ENCODE measurements around the gene ENOX1.

ENOX1 gene

GRCh38 chr13:43737392-43737923 is 49.3 kb downstream of the ENOX1 start:
- no peak for DNase-seq

- DNase-seq, result no peak
These were observed 54.0 kb downstream of the ENOX1 start for GRCh38 chr13:43732726-43733125.

DNA sequence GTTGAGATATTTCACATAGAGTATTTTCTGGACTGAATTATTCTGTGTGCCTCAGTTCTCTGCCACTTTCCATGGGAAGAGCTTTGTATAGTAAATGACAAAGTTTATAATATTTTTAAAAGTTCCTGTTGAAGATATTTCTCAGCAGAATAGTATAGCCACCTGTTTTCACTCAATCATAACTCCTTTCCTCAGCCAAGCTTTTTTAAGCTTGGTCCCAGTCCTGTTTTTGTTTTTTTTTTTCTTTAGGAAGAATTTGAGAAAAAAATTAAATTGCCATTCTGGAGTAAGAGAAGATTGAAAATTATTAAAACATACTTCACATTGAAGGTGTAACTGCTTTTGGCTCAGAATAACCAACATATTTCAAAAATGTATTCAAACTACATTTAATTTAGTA is 55.5 kb downstream of the ENOX1 start:
- no peak for DNase-seq

DNA sequence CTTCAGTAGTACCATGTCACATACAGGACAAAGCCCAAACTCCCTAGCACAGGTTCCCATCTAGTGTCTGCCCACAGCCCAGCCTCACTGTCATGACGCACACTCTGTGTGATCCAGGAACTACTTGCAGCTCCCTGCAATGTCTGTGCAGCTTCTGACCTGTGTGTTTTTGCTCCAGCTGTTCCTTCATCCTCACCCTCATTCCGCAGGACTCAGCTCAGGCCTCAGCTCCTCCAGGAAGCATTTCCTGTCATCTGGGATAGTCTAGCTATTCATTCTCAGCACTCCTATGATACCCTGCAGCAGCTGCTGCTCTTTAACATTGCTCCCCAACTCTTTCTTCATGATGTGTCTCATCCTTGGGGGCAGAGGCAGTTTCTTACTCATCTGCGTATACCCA is 56.1 kb downstream of the ENOX1 start:
- DNase-seq, result no peak

DNA sequence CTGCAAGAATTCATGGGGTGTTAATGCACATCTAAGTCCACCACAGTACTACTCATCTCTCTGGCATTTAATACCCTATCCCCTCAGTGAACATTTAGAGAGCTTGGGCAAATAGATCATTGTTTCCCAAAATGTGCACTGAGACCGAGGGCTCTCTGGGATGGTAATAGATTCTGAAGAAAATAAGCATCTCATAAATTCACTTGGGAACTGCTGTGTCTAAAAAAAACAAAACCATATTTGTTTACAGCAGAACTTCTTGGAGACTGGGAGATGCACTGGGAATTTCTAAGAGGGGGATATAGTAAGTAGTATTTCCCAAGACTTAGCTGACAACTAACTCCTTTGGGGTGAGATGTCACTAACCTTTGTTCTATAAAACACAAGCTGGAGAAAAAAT is 58.4 kb downstream of the ENOX1 start:
- no peak for DNase-seq

DNA sequence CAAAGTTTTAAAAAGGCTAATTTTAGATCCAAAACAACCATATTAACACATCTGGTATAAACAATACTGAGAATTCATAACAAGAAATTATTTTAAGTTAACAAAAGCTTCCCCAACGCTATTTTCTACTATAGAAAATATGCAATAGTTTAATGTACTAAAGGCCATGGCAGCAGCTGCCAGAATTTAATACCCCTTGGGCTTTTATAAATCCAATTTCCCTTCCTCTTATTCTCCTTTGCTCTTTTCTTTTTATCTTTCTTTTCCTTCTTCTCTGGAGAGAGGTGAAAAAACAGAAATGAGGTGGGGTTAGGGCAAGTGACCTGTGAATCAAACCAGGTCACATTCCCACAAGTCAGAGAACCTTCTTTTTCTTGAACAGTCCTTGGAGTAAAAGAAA is 58.9 kb downstream of the ENOX1 start:
- no peak for DNase-seq

DNA sequence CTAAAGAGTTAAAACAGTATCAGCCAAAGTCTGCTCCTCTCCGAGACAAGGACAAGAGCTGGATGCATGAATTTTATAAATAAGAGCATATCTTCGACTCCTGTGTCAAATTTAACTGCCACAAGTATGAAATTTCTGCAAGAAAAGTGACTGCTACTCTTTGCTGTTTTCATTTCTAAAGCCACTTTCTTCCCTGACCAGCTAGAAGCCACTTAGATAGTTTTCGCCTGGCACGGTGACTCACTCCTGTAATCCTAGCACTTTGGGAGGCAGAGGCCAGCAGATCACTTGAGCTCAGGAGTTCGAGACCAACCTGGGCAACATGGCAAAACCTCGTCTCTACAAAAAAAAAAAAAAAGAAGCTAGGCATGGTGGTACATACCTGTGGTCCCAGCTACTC is 61.3 kb downstream of the ENOX1 start:
- no peak for DNase-seq

DNA sequence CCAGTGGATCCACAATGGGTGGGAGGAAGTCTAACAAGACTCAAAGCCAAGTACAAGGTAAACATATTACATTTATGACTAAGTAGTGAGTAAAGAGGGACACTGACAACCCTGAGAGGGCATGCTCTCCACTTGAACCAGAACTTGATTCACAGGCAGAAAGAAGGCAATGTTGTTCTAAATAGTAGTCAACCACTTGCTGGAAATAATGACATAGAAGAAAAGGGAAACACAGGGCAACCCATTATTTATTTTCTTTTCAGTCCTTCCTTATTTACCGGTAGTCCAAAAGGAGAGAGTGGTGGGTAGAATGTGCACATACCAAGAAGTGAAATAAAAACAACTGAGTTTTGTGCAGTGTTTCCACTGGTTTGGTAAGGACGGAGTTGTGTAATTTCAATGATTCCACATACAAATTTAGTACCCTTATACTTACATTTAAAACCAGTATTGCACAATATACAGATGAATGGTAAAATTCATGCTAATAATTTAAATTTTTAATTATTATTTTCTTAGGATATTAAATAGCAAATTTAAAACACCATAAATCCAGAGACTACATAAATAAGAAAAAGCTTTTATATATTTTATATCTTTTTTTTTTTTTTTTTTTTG is 65.9 kb downstream of the ENOX1 start:
- DNase-seq, result no peak

DNA sequence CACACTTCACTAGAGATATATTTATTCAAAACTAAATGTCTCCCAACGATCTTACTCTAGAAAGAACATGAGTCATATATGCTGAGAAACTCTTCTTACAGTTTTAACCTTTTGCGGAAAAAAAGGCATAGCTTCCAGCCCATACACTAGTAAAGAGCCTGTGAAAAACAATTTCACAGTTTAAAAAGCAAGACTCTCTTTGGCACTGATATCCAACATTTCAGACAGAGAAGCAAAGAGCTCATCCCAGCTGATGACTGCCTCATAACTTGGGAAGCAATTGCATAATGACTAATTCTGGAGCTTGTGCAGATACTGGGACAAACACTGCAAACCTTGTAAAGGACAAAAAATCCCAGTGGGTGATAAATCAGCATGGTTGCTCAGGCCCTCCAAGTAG is 88.0 kb downstream of the ENOX1 start:
- no peak for DNase-seq

GRCh38 chr13:43698009-43698408 is 88.8 kb downstream of the ENOX1 start:
- DNase-seq, result no peak

GRCh38 chr13:43697323-43697722 is 89.4 kb downstream of the ENOX1 start:
- no peak for DNase-seq

DNA sequence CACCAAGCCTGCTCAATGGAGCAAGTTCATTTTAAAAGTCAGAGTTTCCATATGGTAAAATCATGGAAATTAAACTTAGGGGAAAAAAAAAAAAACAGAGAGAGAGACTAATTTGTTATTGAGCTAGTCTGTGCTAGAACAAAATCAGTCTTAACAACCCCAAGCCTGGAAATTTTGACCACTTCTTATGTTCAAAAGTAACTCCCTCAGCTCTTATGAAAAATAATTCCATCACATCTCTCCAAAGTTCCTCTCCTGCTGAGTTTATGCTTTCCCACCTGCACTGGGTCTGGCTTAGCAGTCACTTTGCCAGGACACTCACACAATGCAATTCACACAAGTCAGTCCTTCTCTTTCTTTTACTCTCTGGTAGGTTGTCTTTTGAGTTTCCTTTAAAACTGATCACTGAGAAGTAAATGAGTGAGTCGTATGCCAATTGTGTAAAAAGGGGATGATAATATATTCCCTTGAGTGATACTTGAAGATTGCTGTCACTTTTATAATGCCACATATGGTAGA is 92.6 kb downstream of the ENOX1 start:
- DNase-seq, result no peak

DNA sequence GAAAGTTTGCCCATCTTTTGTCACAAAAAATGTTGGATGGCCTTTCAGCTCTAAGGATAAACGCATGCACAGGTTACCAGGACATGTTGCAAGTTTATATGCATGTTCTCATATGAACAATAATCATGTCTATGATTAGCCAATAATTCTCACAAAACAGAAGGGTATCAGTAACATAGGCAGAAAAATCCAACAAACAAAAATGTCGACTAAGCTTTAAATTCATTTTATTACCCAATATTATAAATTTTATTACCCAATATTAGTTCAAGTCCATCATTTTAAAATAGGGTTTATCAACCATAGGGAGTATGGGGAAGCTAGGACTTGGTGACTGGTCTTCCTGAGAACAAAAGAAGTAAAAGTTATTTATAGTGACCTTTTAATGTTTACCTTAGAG is 93.1 kb downstream of the ENOX1 start:
- DNase-seq, result no peak

- DNase-seq, result no peak
These were observed 98.4 kb downstream of the ENOX1 start for GRCh38 chr13:43688227-43688907.

GRCh38 chr13:43687038-43687437 is 99.7 kb downstream of the ENOX1 start:
- DNase-seq, result no peak

- no peak for DNase-seq
These were observed 100.2 kb downstream of the ENOX1 start for GRCh38 chr13:43686557-43686956.

GRCh38 chr13:43684963-43685725 is 101.6 kb downstream of the ENOX1 start:
- no peak for DNase-seq

GRCh38 chr13:43682701-43683100 is 104.1 kb downstream of the ENOX1 start:
- DNase-seq, result no peak

GRCh38 chr13:43676320-43676719 is 110.5 kb downstream of the ENOX1 start:
- no peak for DNase-seq

- DNase-seq, result no peak
These were observed 111.2 kb downstream of the ENOX1 start for GRCh38 chr13:43675577-43675976.

DNA sequence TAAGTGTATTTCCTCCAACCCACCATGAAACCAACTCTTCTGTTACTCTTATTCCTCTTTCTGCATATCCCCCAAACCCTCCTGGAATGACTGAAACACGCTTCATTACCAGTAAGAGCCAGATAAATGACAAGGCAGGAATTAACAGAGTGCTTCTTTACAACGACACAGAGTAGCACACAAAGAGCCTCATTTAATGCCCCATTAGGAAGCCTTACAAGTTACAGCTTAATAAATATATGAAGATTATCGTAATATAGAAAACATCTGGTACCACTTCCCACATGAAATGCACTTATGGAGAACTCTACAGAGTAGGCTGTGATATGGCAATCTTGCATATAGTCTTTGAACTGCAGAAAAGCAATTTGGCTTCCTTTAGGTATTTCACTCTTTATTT is 116.8 kb downstream of the ENOX1 start:
- no peak for DNase-seq

GRCh38 chr13:43669101-43669500 is 117.7 kb downstream of the ENOX1 start:
- DNase-seq, result no peak

DNA sequence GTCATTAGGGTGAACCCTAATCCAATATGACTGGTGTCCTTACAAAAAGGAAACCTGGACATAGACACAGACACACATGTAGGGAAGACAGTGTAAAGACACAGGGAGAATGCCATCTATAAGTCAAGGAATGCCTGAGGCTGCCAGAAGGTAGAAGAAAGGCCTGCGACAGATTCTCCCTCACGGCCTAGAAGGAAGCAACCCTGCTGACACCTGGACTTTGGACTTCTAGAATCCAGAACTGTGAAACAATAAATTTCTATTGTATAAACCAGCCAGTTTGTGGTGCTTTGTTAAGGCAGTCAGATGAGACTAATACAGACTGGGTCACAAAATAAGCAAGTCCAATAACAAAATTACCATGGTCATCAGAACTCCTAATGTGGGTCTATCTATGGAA is 120.4 kb downstream of the ENOX1 start:
- no peak for DNase-seq

DNA sequence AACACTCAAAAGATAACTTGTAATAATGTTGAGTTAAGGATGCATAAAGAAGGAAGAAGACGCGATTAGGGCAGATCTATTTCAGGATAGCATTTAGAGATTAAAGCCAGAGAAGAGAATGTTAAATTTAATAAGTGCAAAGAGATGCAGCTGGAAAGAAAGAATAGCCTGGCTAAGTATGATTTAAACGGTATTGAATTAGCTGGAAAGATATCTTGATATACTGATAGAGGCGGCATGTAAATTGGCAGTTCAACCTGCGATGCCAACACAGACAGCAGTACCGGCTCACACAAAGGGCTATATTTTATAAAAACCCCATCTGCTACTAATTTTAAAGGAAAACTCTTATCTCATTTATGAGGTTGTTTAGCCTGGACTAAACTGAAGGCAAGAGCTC is 121.4 kb downstream of the ENOX1 start:
- no peak for DNase-seq

Data from NCI-H1092 treated with DMSO at 0.1 percent for 48 hours (cell line).